ENCODE results near the gene SIVA1.
"Not testable (repeated sequence)": the region's sequence is repeated elsewhere in the genome, so short reads cannot be mapped to it uniquely, and the experiment has no call there.

SIVA1 gene

DNA sequence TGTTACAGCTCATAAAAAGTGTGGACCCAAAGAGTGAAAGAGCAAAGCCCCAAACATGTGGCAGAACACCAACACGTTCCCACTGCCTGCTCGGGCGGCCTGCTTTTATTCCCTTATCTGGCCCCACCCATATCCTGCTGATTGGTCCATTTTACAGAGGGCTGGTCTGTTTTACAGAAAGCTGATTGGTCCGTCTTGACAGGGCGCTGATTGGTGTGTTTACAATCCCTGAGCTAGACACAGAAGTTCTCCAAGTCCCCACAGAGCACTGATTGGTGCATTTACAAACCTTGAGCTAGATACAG lies 2.2 kb upstream of the SIVA1 start:
- not testable (repeated sequence) for DNase-seq (ENCODE audit: low read depth in 2 of 2)

- DNase-seq (ENCODE audit: low read depth in 2 of 2) = no peak
These were observed 1.2 kb upstream of the SIVA1 start for GRCh38 chr14:104751539-104752422.

DNA sequence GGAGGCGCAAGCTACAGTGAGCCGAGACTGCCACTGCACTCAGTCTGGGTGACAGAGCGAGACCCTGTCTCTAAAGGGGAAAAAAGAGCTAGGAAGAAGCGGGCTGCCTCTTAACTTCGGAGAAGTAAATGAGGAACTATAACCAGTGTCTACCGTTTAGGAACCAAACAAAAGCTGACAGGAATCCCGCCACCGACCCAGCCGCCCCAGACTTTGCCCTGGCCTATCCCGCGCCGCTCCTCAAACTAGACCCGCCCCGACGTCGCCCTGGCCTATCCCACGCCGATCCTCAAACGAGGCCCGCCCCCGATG lies 568 bp upstream of the SIVA1 start:
- DNase-seq (ENCODE audit: low read depth in 2 of 2) = no peak

GRCh38 chr14:104753528-104754212 lies 723 bp downstream of the SIVA1 start:
- DNase-seq (ENCODE audit: low read depth in 2 of 2) = no peak

GRCh38 chr14:104754213-104754851 lies 1.4 kb downstream of the SIVA1 start:
- DNase-seq (ENCODE audit: low read depth in 2 of 2) = no peak

DNA sequence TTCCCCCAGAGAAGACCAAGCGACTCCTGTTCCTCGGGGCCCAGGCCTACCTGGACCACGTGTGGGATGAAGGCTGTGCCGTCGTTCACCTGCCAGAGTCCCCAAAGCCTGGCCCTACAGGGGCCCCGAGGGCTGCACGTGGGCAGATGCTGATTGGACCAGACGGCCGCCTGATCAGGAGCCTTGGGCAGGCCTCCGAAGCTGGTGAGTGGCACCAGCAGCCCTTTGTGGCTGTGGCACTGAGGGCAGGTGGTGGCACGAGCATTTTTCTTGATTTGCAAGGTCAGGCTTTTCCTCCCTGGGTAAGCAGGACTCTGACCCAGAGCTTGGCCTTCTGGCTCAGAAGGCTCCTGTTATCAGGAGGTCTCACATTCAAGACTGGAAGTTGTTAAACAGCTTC lies 2.7 kb downstream of the SIVA1 start:
- no peak for DNase-seq (ENCODE audit: low read depth in 2 of 2)

DNA sequence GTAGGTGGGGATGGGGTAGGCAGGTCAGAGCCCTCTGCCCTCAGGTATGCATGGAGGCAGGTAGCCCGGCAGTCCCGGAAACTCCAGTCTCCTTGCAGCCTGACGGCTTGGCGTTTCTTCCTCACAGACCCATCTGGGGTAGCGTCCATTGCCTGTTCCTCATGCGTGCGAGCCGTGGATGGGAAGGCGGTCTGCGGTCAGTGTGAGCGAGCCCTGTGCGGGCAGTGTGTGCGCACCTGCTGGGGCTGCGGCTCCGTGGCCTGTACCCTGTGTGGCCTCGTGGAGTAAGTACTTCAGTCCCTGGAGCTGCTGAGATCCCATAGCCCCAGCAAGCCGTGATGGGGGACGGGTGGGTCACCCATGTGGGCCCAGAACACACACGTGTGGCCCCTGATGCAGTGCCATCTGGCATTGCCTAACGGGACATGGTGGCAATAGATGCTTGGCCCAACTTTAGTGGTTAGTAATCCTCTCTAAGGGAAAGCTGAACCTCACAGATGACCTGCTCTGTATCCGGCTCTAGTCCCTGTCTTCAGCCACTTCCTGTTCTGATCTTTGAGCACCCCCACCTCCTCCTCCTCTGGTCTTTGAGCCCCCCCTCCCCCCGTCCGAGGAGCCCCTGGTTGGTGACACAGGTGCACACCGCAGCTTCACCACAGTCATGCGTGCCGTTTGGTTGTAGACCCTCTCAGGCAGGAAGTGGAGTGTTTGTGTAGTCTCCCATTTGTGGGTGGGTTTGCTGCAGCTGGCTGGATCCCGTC lies 3.7 kb downstream of the SIVA1 start:
- DNase-seq (ENCODE audit: low read depth in 2 of 2) = no peak

- DNase-seq (ENCODE audit: low read depth in 2 of 2) = no peak
These were observed 4.3 kb downstream of the SIVA1 start for GRCh38 chr14:104757238-104757585.

DNA sequence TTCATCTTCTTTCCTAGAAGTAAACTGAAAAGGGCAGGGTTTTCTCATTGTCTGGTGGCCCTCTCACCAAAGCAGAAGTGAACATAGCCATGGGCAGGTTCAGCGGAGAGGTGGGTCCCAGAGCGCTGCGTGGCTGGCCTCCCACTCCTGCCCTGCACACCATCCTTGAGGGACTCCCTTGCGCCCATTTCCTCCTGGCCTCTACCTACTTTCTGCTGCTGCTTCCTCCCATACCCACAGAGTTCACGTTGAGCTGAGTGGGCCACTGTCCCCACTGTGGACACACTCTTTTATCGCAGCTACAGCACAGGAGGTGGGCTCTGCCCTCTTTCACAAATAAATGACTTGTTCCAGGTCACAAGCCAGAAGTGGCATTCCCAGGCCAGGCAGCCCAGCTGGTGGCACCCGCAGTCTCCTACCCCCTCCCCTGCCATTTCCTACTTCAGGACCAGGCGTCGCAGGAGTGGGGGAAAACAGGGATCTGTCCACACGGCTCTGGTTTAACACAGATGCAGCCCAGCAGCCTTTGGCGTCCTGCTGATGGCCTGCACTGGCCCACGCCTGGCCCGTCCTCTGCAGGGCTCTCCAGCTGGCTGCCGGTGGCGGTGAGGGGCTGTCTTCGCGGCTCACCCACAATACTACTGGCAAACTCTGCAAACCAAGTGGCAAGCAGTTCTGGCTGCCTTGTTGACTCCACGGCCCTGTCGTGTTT lies 4.9 kb downstream of the SIVA1 start:
- no peak for DNase-seq (ENCODE audit: low read depth in 2 of 2)

DNA sequence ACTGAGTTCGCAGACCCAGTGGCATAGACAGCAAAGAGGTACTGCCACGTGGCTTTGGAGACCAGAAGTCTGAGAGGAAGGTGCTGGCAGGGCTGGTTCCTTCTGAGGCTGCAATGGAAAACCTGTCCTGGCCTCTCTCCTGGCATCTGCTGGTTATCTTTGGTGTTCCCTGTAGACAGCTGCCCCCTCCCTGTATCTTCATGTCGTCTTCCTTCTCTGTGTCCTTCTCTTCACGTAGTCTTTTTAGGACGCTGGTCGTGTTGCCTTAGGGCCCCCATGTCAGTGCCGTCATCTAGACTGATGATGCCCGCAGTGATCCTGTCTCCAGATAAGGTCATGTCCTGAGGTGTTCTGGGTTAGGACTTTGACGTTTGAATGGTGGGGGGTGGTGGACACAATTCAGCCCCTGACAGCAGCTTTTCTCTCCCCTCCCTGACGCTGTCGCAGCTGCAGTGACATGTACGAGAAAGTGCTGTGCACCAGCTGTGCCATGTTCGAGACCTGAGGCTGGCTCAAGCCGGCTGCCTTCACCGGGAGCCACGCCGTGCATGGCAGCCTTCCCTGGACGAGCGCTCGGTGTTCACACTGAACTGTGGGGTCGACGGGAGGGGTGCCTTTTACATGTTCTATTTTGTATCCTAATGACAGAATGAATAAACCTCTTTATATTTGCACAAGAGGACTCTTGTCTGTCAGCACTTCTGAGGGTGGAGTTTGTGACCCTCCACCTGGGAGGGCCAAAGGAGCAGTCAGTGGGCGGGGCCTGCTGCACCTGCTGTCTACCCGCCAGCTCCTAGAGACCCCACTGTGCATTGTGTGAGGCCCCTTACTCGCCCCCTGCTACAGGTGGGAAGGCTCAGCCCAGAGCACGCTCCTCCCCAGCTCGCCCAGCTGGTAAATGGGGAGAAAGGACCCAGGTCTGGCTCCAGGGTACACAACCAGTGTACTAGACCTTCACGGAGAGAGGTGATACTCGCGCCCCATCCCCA lies 6.3 kb downstream of the SIVA1 start:
- no peak for DNase-seq (ENCODE audit: low read depth in 2 of 2)

DNA sequence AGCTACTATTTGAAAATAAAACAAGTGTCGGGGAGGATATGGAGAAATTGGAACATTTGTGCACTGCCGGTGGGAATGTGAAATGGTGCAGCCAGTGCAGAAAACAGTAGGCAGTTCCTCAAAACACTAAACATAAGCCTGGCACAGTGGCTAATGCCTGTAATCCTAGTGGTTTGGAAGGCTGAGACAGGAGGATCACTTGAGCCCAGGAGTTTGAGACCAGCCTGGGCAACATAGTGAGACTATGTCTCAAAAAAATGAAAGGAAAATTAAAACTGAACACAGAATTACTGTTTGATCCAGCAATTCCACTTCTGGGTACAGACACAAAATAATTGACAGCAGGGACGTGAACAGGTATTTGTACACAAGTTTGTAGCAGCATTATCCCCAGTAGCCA lies 12.6 kb downstream of the SIVA1 start:
- no peak for DNase-seq (ENCODE audit: low read depth in 2 of 2)

- DNase-seq (ENCODE audit: low read depth in 2 of 2) = no peak
These were observed 13.4 kb downstream of the SIVA1 start for GRCh38 chr14:104766256-104766862.

DNA sequence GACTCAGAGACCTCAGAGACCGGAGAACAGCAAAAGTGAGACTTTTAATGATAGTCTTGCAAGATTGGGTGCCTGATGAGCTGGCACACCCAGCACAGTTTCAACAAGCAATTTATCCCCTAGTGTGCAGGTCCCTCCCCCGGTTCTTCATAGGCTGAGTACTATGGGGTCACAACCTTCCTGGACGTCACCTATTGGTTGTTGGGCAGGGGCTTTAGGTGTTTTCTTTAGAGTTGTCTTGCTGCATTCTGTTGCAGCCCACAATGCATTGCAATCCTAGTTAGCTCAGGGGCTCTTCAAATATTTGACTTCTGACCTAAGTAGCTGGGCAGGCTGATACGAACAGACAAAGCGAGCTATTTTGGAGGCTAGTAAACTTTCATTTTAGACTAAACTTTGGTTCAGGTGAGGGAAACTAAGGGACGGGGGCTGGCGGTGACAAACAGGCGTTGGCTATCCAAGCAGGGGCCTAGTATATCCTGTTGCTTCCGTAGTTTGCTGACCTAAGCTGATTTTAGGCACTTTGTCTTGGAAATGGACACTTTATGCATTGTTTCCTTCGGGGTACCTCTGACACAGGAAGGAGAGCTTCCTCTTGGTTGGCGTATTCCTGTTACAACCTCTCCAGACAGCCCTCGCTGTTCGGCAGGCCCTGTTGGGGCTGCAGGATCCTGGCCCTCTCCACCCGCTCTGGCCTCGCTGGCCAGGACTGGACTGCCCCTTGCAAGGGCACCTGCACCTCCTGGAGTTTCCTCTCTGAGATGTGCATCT lies 14.1 kb downstream of the SIVA1 start:
- DNase-seq (ENCODE audit: low read depth in 2 of 2) = no peak

DNA sequence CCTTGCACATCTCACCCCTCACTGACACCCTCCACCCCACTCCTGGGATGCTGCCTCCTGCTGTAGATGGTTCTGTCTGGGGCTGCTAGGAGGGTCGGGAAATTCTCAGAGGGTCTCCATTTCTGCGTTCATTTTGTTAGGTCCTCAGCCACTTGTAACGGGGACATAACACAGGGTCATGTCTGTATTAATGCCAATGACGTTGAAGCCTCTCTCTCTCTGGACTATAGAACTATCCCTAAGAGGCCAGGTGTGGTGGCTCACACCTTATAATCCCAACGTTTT lies 14.6 kb downstream of the SIVA1 start:
- no peak for DNase-seq (ENCODE audit: low read depth in 2 of 2)

GRCh38 chr14:104768437-104769323 lies 15.7 kb downstream of the SIVA1 start:
- DNase-seq (ENCODE audit: low read depth in 2 of 2) = peak; percentile 76 to 77

DNA sequence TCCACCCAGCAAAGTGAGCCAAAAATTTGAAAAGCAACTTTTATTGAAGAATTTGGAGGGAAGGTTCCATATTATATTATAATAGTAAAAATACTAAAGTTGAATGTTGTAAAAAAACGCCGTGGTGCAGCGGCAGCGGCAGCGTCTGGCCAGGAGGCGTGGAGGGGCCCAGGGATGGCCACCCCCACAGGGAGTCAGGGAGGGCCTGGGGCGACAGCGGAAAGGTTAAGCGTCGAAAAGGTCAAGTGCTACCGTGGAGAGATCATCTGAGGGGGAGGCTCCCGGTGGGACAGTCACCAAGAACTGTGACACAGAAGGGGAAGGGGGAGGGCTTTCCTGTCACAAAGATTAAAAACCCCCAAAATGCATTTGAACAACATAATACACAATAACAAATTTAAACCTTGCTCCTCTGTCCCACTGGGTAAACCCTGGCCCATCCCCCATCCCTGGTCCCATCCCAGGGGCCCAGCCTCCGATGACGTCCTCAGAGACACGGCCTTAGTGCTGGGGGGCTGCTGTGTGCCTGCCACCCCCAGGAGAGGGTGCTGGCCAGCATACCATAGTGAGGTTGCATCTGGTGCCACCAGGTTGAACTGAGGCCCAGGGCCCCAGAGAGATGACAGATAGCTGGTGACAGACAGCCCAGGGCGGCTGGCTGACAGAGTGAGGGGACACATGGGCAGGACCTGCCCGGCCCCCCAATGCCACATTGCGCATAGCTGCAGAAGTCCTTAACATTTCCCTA lies 16.6 kb downstream of the SIVA1 start:
- no peak for DNase-seq (ENCODE audit: low read depth in 2 of 2)

DNA sequence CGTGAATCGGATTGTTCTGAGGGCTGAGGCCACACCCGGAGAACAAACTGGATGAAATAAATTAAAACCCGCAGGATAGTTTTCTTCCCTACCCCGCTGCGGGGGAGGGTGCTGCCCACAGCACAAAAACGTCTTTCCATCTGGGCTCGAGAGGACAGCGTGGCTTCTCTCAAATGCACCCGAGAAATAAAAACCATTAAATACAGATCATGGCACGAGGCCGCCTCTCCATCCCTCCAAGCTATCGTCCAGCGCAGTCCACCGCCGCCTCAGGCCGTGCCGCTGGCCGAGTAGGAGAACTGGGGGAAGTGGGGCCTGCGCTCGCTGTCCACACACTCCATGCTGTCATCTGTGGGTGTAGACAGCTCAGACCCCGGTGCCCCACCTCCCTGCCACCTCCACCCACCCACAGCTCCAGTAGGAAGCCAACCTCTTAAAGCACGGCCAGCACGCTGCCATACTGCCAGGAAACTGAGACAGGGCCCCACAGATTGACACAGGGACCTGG lies 17.2 kb downstream of the SIVA1 start:
- no peak for DNase-seq (ENCODE audit: low read depth in 2 of 2)

- DNase-seq (ENCODE audit: low read depth in 2 of 2) = no peak
These were observed 17.9 kb downstream of the SIVA1 start for GRCh38 chr14:104770851-104771272.
